Activated CD4-positive, alpha-beta T cell treated with anti-CD3 and anti-CD28 coated beads for 36 hours (primary cell): Measurements from ENCODE around the gene DSCAML1. TPM values are rescaled to one million over a fixed set of nuclear protein-coding genes. Genes with fewer than 3 reads are reported as not detected.
"Not testable (repeated sequence)": the region's sequence is repeated elsewhere in the genome, so short reads cannot be mapped to it uniquely, and the experiment has no call there.

Source experiments
- ATAC-seq: fragments of 200-7000 bp; cut with Tn5 transposase; one replicate; pipeline ENCODE4 v1.10.0; 2021; ENCODE audit warnings: mild to moderate bottlenecking, moderate library complexity
- CTCF ChIA-PET: fragments of 350-600 bp; sonication (Branson Sonifier 250); formaldehyde crosslinking; loops from one replicate; lab custom pipeline; 2021; ENCODE audit warnings: antibody characterized with exemption; lab: Charles Lee
- POLR2A ChIA-PET: fragments of 350-600 bp; sonication (Branson Sonifier 250); formaldehyde crosslinking; loops from one replicate; lab custom pipeline; 2021; ENCODE audit warnings: antibody characterized with exemption, inconsistent platforms; lab: Charles Lee
- DNase-seq: peaks from one replicate; pipeline ENCODE4 v3.0.0-alpha.2; 2020
- H3K27ac Mint-ChIP-seq: one replicate; pipeline ENCODE4 v1.8.0; 2021; ENCODE audit warnings: mixed read lengths
- H3K27me3 Mint-ChIP-seq: one replicate; pipeline ENCODE4 v1.8.0; 2021; ENCODE audit warnings: mixed read lengths
- H3K36me3 Mint-ChIP-seq: one replicate; pipeline ENCODE4 v1.8.0; 2021; ENCODE audit warnings: low read depth, mixed read lengths
- H3K4me1 Mint-ChIP-seq: one replicate; pipeline ENCODE4 v1.8.0; 2021; ENCODE audit warnings: mixed read lengths
- H3K4me3 Mint-ChIP-seq: one replicate; pipeline ENCODE4 v1.8.0; 2021; ENCODE audit warnings: mild to moderate bottlenecking, moderate library complexity, mixed read lengths
- H3K9me3 Mint-ChIP-seq: one replicate; pipeline ENCODE4 v1.8.0; 2021; ENCODE audit warnings: low read depth, mixed read lengths
- intact Hi-C, 2 experiments: fragments of 100-400 bp; cut with DNase I in 1 of 2; cut with micrococcal nuclease in 1 of 2; formaldehyde crosslinking; loops; one replicate each; pipeline versions ENCODE4 v1.14.2 to v1.15.1; 2022 to 2024; cut with DNase I, micrococcal nuclease
- total RNA-seq, 2 experiments: library from RNA; stranded (reverse); gene quantifications; one replicate each; pipeline ENCODE4 v1.2.3, GENCODE V29; 2021

The DSCAML1 gene
- total RNA-seq, 2 experiments from 2014 or later = 0.05 to 0.67 TPM

DNA sequence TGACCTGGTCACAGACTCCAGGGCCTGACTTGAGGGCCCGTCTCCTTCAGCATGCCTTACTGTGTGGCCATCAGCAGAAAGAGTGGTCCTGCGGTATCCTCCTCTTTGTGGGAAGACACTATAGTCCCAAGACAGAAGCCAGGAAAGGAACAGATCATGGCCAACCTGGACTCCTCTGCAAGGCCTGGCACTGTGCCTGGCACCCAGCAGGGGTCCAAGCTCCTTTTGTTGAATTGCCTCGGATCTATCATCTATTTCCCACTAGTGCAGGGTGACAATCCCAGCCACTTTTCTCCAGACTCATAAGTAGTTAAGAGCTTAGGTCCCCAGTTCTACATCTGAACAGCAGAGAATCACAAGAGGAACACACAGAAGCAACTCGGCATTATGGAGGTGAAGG, 27.0 kb downstream of the DSCAML1 start:
- DNase-seq (no peak), ATAC-seq (no peak)
- H3K4me1 Mint-ChIP-seq = no peaks in the 10 kb centered on the region
- POLR2A ChIA-PET = no interaction called here
- H3K36me3 Mint-ChIP-seq = no peaks in the 10 kb centered on the region
- H3K27ac Mint-ChIP-seq = no peak overlapping the region
- CTCF ChIA-PET = no interaction called here
- intact Hi-C loops = no loop called here
- H3K4me3 Mint-ChIP-seq = no peak overlapping the region
- no peaks in the 10 kb centered on the region for H3K9me3 Mint-ChIP-seq
- no peaks in the 10 kb centered on the region for H3K27me3 Mint-ChIP-seq

GRCh38 chr11:117769533-117769932, 27.5 kb downstream of the DSCAML1 start:
- CTCF ChIA-PET = no interaction called here
- POLR2A ChIA-PET = no interaction called here
- Mint-ChIP-seq H3K27me3 (no peaks in the 10 kb centered on the region), H3K9me3 (no peaks in the 10 kb centered on the region), H3K36me3 (no peaks in the 10 kb centered on the region), H3K4me3 (no peak overlapping the region), H3K4me1 (no peaks in the 10 kb centered on the region), H3K27ac (no peak overlapping the region)
- no peak for ATAC-seq
- DNase-seq = no peak
- intact Hi-C loops = no loop called here

DNA sequence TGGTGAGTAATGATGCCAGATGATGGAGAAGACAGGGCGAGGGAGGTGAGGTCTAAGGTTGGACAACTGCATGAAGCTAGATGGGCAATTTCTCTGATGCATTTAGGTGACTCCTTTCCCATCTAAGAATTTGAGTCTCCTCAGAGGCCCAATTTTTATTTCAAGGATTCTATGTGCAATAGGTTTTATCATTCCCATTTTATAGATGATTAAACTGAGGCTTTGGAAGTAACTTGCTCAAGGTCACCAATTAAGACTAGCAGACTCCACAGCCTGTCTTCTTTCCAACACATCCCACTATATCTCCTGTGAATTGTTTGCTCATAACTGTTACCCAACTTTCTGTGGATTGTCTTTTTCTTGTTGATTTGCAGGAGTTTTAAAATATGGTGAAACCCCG, 28.5 kb downstream of the DSCAML1 start:
- ChIA-PET CTCF (no interaction called here), POLR2A (no interaction called here)
- ATAC-seq (no peak), DNase-seq (no peak)
- H3K9me3 Mint-ChIP-seq = no peaks in the 10 kb centered on the region
- no peak overlapping the region for H3K27ac Mint-ChIP-seq
- no peak overlapping the region for H3K4me3 Mint-ChIP-seq
- intact Hi-C loops = no loop called here
- no peaks in the 10 kb centered on the region for H3K36me3 Mint-ChIP-seq
- no peaks in the 10 kb centered on the region for H3K27me3 Mint-ChIP-seq
- no peaks in the 10 kb centered on the region for H3K4me1 Mint-ChIP-seq

GRCh38 chr11:117767071-117767470, 29.9 kb downstream of the DSCAML1 start:
- ATAC-seq = no peak
- Mint-ChIP-seq H3K27ac (no peak overlapping the region), H3K4me1 (no peaks in the 10 kb centered on the region), H3K36me3 (no peaks in the 10 kb centered on the region), H3K27me3 (no peaks in the 10 kb centered on the region), H3K9me3 (no peaks in the 10 kb centered on the region), H3K4me3 (no peak overlapping the region)
- intact Hi-C loops = no loop called here
- ChIA-PET POLR2A (no interaction called here), CTCF (interaction anchor here (0.6 to 1.0 kb wide), 2 partner anchors 93 to 341 kb away, joined by 3 to 4 read pairs; no protein-coding TSS in a partner anchor)
- DNase-seq = no peak

- POLR2A ChIA-PET = no interaction called here
- H3K4me1 Mint-ChIP-seq = no peaks in the 10 kb centered on the region
Measured at GRCh38 chr11:117766576-117766975, 30.4 kb downstream of the DSCAML1 start.

GRCh38 chr11:117766026-117766425, 31.0 kb downstream of the DSCAML1 start:
- Mint-ChIP-seq H3K4me3 (no peak overlapping the region), H3K4me1 (no peaks in the 10 kb centered on the region), H3K27ac (no peak overlapping the region), H3K36me3 (no peaks in the 10 kb centered on the region), H3K9me3 (no peaks in the 10 kb centered on the region), H3K27me3 (no peaks in the 10 kb centered on the region)
- intact Hi-C loops = no loop called here
- ChIA-PET CTCF (interaction anchor here (1.2 kb wide), 1 partner anchor 35 kb away, joined by 3 read pairs; no protein-coding TSS in a partner anchor), POLR2A (no interaction called here)
- ATAC-seq (no peak), DNase-seq (no peak)

More at GRCh38 chr11:117766576-117766975, 30.4 kb downstream of the DSCAML1 start:
- H3K9me3 Mint-ChIP-seq = no peaks in the 10 kb centered on the region
- no peak overlapping the region for H3K4me3 Mint-ChIP-seq
- intact Hi-C loops = no loop called here
- no peaks in the 10 kb centered on the region for H3K27me3 Mint-ChIP-seq
- ATAC-seq (no peak), DNase-seq (no peak)
- CTCF ChIA-PET = interaction anchor here (1.0 kb wide), 1 partner anchor 340 kb away, joined by 4 read pairs; no protein-coding TSS in a partner anchor
- no peak overlapping the region for H3K27ac Mint-ChIP-seq
- no peaks in the 10 kb centered on the region for H3K36me3 Mint-ChIP-seq

DNA sequence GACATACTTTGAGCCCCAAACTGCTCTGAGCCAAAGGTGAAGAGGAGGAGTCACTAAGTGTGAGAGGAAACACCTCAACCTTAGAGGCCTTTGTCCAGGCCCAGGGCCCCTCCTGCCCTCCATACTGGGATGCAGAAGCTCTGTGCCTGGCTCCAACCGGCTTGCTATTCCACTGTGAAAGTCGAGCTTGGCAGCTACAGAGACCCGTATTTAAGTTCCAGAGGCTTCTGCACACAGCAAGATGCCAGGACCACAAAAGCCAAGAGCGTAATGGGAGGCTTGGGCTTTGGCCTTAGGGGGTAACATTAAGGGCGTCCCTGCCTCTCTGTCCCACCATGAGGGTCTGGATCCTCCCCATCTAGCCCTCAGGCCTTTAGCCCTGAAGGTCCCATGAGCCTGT, 31.9 kb downstream of the DSCAML1 start:
- no peak overlapping the region for H3K4me3 Mint-ChIP-seq
- H3K27me3 Mint-ChIP-seq = no peaks in the 10 kb centered on the region
- no peaks in the 10 kb centered on the region for H3K9me3 Mint-ChIP-seq
- no peaks in the 10 kb centered on the region for H3K4me1 Mint-ChIP-seq
- ATAC-seq (no peak), DNase-seq (no peak)
- ChIA-PET POLR2A (no interaction called here), CTCF (interaction anchor here (1.2 kb wide), 1 partner anchor 36 kb away, joined by 3 read pairs; no protein-coding TSS in a partner anchor)
- no peak overlapping the region for H3K27ac Mint-ChIP-seq
- intact Hi-C loops = no loop called here
- H3K36me3 Mint-ChIP-seq = no peaks in the 10 kb centered on the region

- H3K4me1 Mint-ChIP-seq, DNase-seq, H3K27ac Mint-ChIP-seq, intact Hi-C loops, POLR2A ChIA-PET, H3K4me3 Mint-ChIP-seq, ATAC-seq, H3K36me3 Mint-ChIP-seq, H3K27me3 Mint-ChIP-seq, H3K9me3 Mint-ChIP-seq: not testable (repeated sequence)
- CTCF ChIA-PET = interaction anchor here (0.6 kb wide), 1 partner anchor 362 kb away, joined by 3 read pairs; no protein-coding TSS in a partner anchor
Measured at GRCh38 chr11:117763465-117763864, 33.6 kb downstream of the DSCAML1 start.

GRCh38 chr11:117761993-117762392, 35.0 kb downstream of the DSCAML1 start:
- POLR2A ChIA-PET = no interaction called here
- no peak overlapping the region for H3K27ac Mint-ChIP-seq
- no peak overlapping the region for H3K4me3 Mint-ChIP-seq

DNA sequence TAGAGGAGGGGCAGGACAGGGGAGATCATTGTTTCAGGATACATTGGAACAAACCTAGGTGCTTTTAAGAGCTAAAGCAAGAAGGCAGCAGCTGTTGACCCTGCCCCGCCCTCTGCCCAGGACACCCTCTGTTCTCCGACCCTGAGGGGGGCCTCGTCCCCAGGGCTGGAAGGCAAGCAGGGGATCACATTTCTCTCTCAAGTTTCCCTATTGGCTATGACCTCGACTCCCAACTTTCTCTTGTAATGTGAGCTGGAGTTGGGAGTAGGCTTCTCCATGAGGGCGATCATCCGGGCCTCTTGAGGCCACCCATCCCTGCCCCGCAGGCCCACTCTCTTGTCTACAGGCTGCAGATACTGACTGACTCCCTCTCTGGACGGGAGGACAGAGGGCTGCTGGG, 37.7 kb downstream of the DSCAML1 start:
- H3K4me1 Mint-ChIP-seq = no peaks in the 10 kb centered on the region
- intact Hi-C loops = no loop called here
- POLR2A ChIA-PET = no interaction called here

More at GRCh38 chr11:117761993-117762392, 35.0 kb downstream of the DSCAML1 start:
- H3K27me3 Mint-ChIP-seq = no peaks in the 10 kb centered on the region
- CTCF ChIA-PET = no interaction called here
- DNase-seq = no peak
- no peaks in the 10 kb centered on the region for H3K9me3 Mint-ChIP-seq
- no peak for ATAC-seq
- intact Hi-C loops = no loop called here
- no peaks in the 10 kb centered on the region for H3K36me3 Mint-ChIP-seq
- H3K4me1 Mint-ChIP-seq = no peaks in the 10 kb centered on the region

DNA sequence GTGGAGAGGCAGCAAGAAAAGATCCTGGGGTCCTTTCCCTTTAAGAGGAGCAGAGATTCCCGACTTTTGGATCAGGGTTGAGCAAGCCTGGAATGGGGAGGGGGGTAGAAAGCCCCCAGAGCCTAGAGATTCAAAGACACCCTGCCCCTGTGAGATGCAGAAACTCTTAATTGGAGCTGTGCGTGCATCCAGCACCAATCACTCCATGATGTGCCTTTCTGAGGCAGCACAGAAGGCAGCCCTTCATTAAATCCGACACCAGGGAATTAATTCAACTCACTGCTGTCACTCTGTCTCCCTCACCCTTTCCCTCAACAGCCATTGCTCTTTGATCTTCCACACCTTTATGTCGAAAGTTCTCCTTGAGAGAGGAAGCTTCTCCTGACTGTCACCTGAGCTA, 43.0 kb downstream of the DSCAML1 start:
- no peak overlapping the region for H3K4me3 Mint-ChIP-seq
- H3K9me3 Mint-ChIP-seq = no peaks in the 10 kb centered on the region
- no peaks in the 10 kb centered on the region for H3K36me3 Mint-ChIP-seq
- CTCF ChIA-PET = interaction anchor here (0.8 kb wide), 1 partner anchor 194 kb away, joined by 3 read pairs; no protein-coding TSS in a partner anchor
- no peak for ATAC-seq
- DNase-seq = no peak
- no peaks in the 10 kb centered on the region for H3K4me1 Mint-ChIP-seq
- no peaks in the 10 kb centered on the region for H3K27me3 Mint-ChIP-seq
- no peak overlapping the region for H3K27ac Mint-ChIP-seq
- POLR2A ChIA-PET = no interaction called here
- intact Hi-C loops = no loop called here

More for the DNA sequence above, 37.7 kb downstream of the DSCAML1 start:
- no peak overlapping the region for H3K4me3 Mint-ChIP-seq
- no peaks in the 10 kb centered on the region for H3K36me3 Mint-ChIP-seq
- no peaks in the 10 kb centered on the region for H3K27me3 Mint-ChIP-seq
- ATAC-seq (no peak), DNase-seq (no peak)
- no peaks in the 10 kb centered on the region for H3K9me3 Mint-ChIP-seq
- CTCF ChIA-PET = interaction anchor here (0.5 kb wide), 1 partner anchor 943 kb away, joined by 3 read pairs; no protein-coding TSS in a partner anchor
- no peak overlapping the region for H3K27ac Mint-ChIP-seq

DNA sequence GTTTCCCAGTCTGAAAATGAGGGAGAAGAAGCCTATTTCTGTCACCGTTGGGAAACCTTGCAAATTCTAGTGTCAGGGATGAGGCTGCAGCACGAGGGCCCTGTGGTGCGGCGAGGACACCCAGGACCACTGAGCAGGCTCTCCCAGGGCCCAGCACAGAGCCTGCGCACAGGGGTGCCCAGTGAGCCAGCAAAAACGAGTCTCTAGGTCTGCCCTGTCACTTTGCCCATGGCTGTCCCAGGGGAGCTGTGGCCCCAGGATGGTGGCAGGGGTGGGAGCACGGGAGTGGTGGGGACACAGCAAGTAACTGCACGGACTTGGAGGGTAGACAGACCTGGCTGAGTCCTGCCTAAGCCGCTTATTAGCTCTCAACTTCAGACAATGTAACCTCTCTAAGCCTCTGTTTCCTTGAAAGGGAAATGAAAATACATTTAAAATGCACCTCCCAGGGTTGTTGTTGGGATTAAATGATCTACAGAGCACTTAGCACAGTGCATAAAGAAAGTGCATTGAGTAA, 44.2 kb downstream of the DSCAML1 start:
- H3K4me1 Mint-ChIP-seq = no peaks in the 10 kb centered on the region
- H3K36me3 Mint-ChIP-seq = no peaks in the 10 kb centered on the region
- H3K27ac Mint-ChIP-seq = no peak overlapping the region
- POLR2A ChIA-PET = no interaction called here
- H3K4me3 Mint-ChIP-seq = no peak overlapping the region
- H3K27me3 Mint-ChIP-seq = no peaks in the 10 kb centered on the region
- DNase-seq (no peak), ATAC-seq (no peak)
- CTCF ChIA-PET = interaction anchor here (1.3 kb wide), 1 partner anchor 17 kb away, joined by 3 read pairs; no protein-coding TSS in a partner anchor
- H3K9me3 Mint-ChIP-seq = no peaks in the 10 kb centered on the region
- intact Hi-C loops = no loop called here
